Measurements from ENCODE around the gene USP35. TPM values are rescaled to one million over a fixed set of nuclear protein-coding genes. Genes with fewer than 3 reads are reported as not detected.
A peak's percentile ranks its signal among the peaks of the same experiment; 100 is the strongest.

Gene USP35
- total and polyA plus RNA-seq, 8 donors: 2.2 to 13.0 (median 4.4) TPM

- intact Hi-C loops (cut with DNase I): loop anchor here in 2 of 3 donors (5.0 to 10.0 kb wide), 3 partner anchors 198 to 335 kb away; no protein-coding TSS in a partner anchor
- FAIRE-seq: no peak
- WGBS, 2 donors: 87 to 91% methylated on average over 12 of the region's 12 CpGs
- no peak for TF ChIP-seq CTCF (IDR thresholded peaks at IDR 0.05)
- no peaks in the 10 kb centered on the region for H3K4me1 ChIP-seq
- H3K27me3 ChIP-seq: no peaks in the 10 kb centered on the region
- no peak overlapping the region for H3K4me3 ChIP-seq
- no peak for ATAC-seq
- DNase-seq: no peak
- H3K36me3 ChIP-seq: no peaks in the 10 kb centered on the region
- no peaks in the 10 kb centered on the region for H3K9me3 ChIP-seq
- H3K27ac ChIP-seq: no peak overlapping the region
Observed at GRCh38 chr11:78226684-78227680, 38.3 kb downstream of the USP35 start.

- no peak overlapping the region for H3K4me3 ChIP-seq
- no peak for TF ChIP-seq CTCF (IDR thresholded peaks at IDR 0.05)
- H3K27me3 ChIP-seq: no peaks in the 10 kb centered on the region
- H3K9me3 ChIP-seq: no peaks in the 10 kb centered on the region
- intact Hi-C loops (cut with DNase I): loop anchor here in 2 of 3 donors (5.0 to 10.0 kb wide), 3 partner anchors 197 to 334 kb away; no protein-coding TSS in a partner anchor
- no peak for ATAC-seq
- no peak for FAIRE-seq
- H3K36me3 ChIP-seq: no peaks in the 10 kb centered on the region
- H3K4me1 ChIP-seq: no peaks in the 10 kb centered on the region
- no peak for DNase-seq
- WGBS, 2 donors: 88% methylated on average over 4 of the region's 4 CpGs
- H3K27ac ChIP-seq: no peak overlapping the region
Observed at GRCh38 chr11:78227921-78228320, 39.2 kb downstream of the USP35 start.

- ATAC-seq: peak; percentile 86 to 94 (median 93)
- H3K4me1 ChIP-seq: no peaks in the 10 kb centered on the region
- 94 to 99% methylated on average over 3 of the region's 3 CpGs for WGBS, 2 donors
- TF ChIP-seq CTCF (IDR thresholded peaks at IDR 0.05): peak in 3 of 4 donors; percentile 17 to 32 (median 31)
- no peaks in the 10 kb centered on the region for H3K9me3 ChIP-seq
- no peak overlapping the region for H3K4me3 ChIP-seq
- peak in 2 of 6 donors; percentile 30 to 33 for DNase-seq
- FAIRE-seq: no peak
- no peaks in the 10 kb centered on the region for H3K27me3 ChIP-seq
- intact Hi-C loops (cut with DNase I): loop anchor here in 2 of 3 donors (5.0 to 10.0 kb wide), 3 partner anchors 196 to 334 kb away; no protein-coding TSS in a partner anchor
- H3K36me3 ChIP-seq: no peaks in the 10 kb centered on the region
- no peak overlapping the region for H3K27ac ChIP-seq
Observed at GRCh38 chr11:78228467-78228866, 39.7 kb downstream of the USP35 start.

- no peak overlapping the region for H3K27ac ChIP-seq
- no peaks in the 10 kb centered on the region for H3K36me3 ChIP-seq
- no peaks in the 10 kb centered on the region for H3K9me3 ChIP-seq
- H3K27me3 ChIP-seq: no peaks in the 10 kb centered on the region
- no peak for DNase-seq
- ATAC-seq: no peak
- intact Hi-C loops (cut with DNase I): loop anchor here in 2 of 3 donors (5.0 to 10.0 kb wide), 3 partner anchors 196 to 333 kb away; no protein-coding TSS in a partner anchor
- 92 to 96% methylated on average over 2 of the region's 2 CpGs for WGBS, 2 donors
- no peak for TF ChIP-seq CTCF (IDR thresholded peaks at IDR 0.05)
- no peaks in the 10 kb centered on the region for H3K4me1 ChIP-seq
- FAIRE-seq: no peak
- no peak overlapping the region for H3K4me3 ChIP-seq
Observed at GRCh38 chr11:78229106-78229505, 40.4 kb downstream of the USP35 start.
